Adipose tissue (tissue), 3 donors: ENCODE measurements around the gene TRIM40. TPM values are rescaled to one million over a fixed set of nuclear protein-coding genes. Genes with fewer than 3 reads are reported as not detected.

ENCODE experiments used
- H3K27ac ChIP-seq: one replicate; pipeline ENCODE4 v1.5.1; 2013; ENCODE audit warnings: low read depth, low read length
- WGBS, 3 donors: extraction: QIAGEN DNeasy Blood & Tissue Kit; methylation state at CpG; one replicate each; pipeline ENCODE4 v1.1.7; 2013; 5-methylcytosine and 5-hydroxymethylcytosine counted together
- polyA plus RNA-seq, 3 donors: library from polyadenylated mRNA; stranded (reverse); fragments of 200-250 nt; gene quantifications; one replicate each; pipeline ENCODE4 v1.2.3, GENCODE V29; 2013
- donor health status: healthy with polysubstance abuse.
- donor health status: Bipolar disorder and iron deficiency.
- donor health status: healthy.

TRIM40 gene
- polyA plus RNA-seq, 3 donors = not detected

DNA sequence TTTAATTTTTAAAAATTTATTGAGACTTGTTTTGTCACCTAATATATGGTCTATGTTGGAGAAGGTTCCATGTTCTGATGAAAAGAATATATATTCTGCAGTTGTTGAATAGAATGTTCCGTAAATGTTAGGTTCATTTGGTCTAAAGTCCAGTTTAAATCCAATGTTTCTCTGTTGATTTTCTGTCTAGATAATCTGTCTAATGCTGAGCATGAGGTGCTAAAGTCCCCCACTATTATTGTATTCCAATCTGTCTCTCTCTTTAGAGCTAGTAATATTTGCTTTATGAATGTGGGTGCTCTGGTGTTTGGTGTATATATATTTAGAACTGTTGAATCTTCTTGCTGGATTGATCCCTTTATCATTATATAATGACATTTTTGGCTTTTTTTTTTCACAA lies 42.9 kb downstream of the TRIM40 start:
- no peak overlapping the region for H3K27ac ChIP-seq
- WGBS, 3 donors = 0 to 93% (median 31%) methylated on average over 1 of the region's 1 CpG

DNA sequence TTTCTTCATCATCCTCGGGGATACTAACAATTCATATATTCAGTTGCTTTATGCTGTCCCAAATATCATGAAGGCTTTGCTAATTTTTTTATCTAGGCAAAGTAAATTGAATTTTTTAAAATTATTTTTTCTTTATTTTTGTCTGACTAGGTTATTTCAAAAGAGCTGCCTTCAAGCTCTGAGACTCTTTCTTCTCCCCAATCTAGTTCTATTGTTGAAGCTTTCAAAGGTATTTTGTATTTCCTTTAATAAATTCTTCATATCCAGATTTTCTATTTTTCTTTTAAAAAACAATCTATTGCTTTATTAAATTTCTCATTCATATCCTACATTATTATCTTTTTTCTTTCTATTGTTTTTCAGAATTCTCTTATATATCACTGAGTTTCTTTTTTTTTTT lies 44.2 kb downstream of the TRIM40 start:
- H3K27ac ChIP-seq = no peak overlapping the region
- 92 to 94% (median 93%) methylated on average over 1 of the region's 1 CpG for WGBS, 3 donors

GRCh38 chr6:30184417-30185031 lies 48.6 kb downstream of the TRIM40 start:
- WGBS, 3 donors = 74 to 95% (median 92%) methylated on average over 5 of the region's 5 CpGs
- H3K27ac ChIP-seq = no peak overlapping the region

DNA sequence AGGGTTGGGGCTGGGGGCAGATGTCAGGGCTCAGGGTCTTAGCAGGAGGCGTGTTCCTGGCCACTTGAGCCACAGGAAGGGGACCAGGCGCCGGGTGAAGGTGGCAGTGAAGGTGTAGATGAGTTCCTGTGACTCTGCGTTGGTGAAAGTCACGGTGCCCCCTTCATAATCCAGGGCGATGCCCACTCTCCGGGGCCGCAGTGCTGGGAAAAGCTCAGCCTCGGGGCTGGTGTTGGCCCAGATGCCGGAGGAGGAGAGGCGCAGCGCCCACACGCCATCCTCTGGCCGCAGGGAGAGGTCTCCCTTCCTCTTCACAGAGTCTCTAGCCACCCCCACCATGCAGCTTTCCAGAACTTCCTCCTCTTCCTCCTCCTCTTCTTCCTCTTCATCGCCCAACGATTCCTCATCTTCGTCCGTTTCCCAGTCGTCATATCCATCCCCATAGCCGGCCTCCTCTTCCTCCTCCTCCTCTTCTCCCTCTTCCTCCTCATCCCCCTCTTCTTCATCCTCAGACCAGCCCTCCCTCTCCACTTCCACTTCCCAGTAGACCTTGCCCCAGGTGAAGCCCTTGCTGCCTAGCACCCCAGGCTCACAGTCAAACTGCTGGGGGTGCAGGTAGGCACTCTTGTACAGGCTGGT lies 50.0 kb downstream of the TRIM40 start:
- WGBS, 3 donors = 90 to 93% (median 92%) methylated on average over 20 of the region's 20 CpGs
- no peak overlapping the region for H3K27ac ChIP-seq

- H3K27ac ChIP-seq = no peak overlapping the region
- 94 to 98% (median 97%) methylated on average over 5 of the region's 5 CpGs for WGBS, 3 donors
These were observed 52.6 kb downstream of the TRIM40 start for GRCh38 chr6:30188541-30188940.

DNA sequence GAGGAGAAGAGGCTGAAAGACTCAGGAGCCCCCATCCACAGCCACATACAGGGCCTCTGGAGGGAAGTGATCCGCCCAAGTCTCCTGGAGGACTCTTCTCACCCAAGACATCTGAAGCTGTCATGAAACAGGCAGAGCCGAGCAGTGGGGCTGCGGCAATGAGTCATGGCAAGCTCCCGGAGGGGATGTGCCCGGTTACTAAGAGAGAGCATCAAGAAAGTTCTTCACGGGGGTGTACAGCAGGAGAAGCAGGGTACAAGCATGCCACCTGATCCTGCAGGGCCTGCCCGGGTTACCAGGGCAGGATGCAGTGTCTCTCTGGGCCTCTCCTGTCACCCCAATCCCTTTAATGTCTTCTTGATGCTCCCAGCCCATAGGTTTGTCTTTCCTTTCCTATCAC lies 56.1 kb downstream of the TRIM40 start:
- no peak overlapping the region for H3K27ac ChIP-seq
- WGBS, 3 donors = 86 to 95% (median 92%) methylated on average over 7 of the region's 7 CpGs

DNA sequence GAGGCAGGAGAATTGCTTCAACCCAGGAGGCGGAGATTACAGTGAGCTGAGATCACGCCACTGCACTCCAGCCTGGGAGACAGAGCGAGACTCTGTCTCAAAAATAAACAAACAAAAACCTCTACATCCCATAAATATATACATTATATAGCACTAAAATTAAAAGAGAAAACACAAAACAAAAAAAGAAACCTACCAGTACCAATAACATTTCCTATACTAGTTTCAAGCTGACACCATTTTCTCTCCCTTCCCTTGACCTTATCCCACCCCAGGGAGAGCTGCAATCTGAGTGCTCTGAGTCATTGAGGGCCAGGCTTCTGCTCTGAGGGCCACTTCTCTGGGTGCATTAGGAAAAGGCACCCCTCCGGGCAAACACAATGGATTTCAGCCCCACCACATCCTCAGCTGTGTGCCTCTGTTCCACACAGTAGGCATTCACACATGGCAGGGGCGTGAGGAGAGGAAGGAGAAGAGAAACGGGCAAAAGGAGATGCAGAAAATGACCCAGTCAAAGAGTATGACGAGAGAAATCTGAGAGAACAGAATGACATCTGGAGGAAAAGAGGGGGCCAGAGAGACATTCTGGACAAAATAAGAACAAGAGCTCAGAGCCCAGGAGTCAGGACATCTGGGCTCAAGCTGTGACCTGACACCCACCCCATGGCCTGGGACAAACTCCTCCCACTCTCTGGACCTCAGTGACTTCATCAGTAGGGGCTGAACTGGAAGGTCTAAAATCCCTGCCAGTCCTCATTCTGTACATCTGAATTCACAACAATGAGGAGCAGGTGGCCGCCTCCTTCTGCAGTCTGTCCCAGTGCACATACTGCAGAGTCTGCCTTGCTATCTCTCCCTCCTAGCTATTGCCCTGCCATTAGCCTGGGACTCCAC lies 59.1 kb downstream of the TRIM40 start:
- WGBS, 3 donors = 88 to 91% (median 89%) methylated on average over 8 of the region's 8 CpGs

DNA sequence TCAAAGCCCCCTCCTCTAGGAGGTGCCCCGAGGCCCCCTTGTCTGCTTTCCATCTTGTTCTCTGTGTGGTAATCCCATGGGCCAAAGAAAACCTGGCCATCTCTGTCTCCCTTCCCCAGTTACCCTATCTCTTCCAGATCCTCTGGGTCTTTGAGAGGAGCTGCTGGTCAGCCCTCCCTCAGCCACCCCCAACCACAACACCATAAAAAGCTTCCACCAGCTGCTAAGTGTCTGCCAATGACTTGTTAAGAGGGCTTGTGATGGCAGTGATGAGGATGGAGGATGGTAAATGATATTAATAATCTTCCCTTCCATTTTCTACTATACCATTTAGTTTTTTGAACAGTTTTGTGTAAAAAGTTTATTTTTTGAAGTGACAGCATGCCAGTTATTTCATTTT lies 60.0 kb downstream of the TRIM40 start:
- WGBS, 3 donors = 86 to 92% (median 91%) methylated on average over 1 of the region's 1 CpG
- H3K27ac ChIP-seq = no peak overlapping the region

More for the DNA sequence above, 59.1 kb downstream of the TRIM40 start:
- H3K27ac ChIP-seq = no peak overlapping the region

- WGBS, 3 donors = 94 to 97% (median 95%) methylated on average over 12 of the region's 12 CpGs
- H3K27ac ChIP-seq = no peak overlapping the region
These were observed 60.4 kb downstream of the TRIM40 start for GRCh38 chr6:30196376-30196775.

Other genes starting within 250 kb of the TRIM40 start
- gene HLA-A, start 193.6 kb upstream of the TRIM40 start, polyA plus RNA-seq = 100 to 1,000 TPM; 247 to 458 (median 264) TPM
- 10 to 100 TPM; 33.2 to 39.4 (median 33.5) TPM for gene POLR1H, start 74.9 kb upstream of the TRIM40 start, polyA plus RNA-seq
- 10 to 100 TPM; 34.0 to 58.8 (median 46.7) TPM for gene PPP1R11, start 68.9 kb upstream of the TRIM40 start, polyA plus RNA-seq
- 1 to 10 TPM in 1 of 3 donors, under 1 TPM in 1, not detected in 1; 0.12 to 1.0 TPM for gene RNF39, start 60.4 kb upstream of the TRIM40 start, polyA plus RNA-seq
- gene TRIM31, start 23.1 kb upstream of the TRIM40 start, polyA plus RNA-seq = 1 to 10 TPM in 1 of 3 donors, under 1 TPM in 1, not detected in 1; 0.21 to 1.2 TPM
- not detected for gene TRIM10, start 25.1 kb downstream of the TRIM40 start, polyA plus RNA-seq
- not detected for gene TRIM15, start 27.4 kb downstream of the TRIM40 start, polyA plus RNA-seq
- 10 to 100 TPM; 12.9 to 30.8 (median 22.6) TPM for gene TRIM26, start 77.3 kb downstream of the TRIM40 start, polyA plus RNA-seq
- gene TRIM39, start 190.8 kb downstream of the TRIM40 start, polyA plus RNA-seq = 1 to 10 TPM; 7.2 to 9.6 (median 9.5) TPM
- gene RPP21, start 209.0 kb downstream of the TRIM40 start, polyA plus RNA-seq = 10 to 100 TPM; 64.3 to 86.6 (median 72.7) TPM